Pancreas (tissue), 10 donors: ENCODE measurements around the gene AVP. TPM values are rescaled to one million over a fixed set of nuclear protein-coding genes. Genes with fewer than 3 reads are reported as not detected.
A peak's percentile ranks its signal among the peaks of the same experiment; 100 is the strongest.
"Not testable (repeated sequence)": the region's sequence is repeated elsewhere in the genome, so short reads cannot be mapped to it uniquely, and the experiment has no call there.

Experiments
- ATAC-seq, 4 donors: fragments of 200-7000 bp; cut with Tn5 transposase; one replicate each; pipeline versions ENCODE4 v1.8.0 to v1.9.1; 2020; ENCODE audit warnings: mild to moderate bottlenecking in 4 of 4, moderate library complexity in 4 of 4
- DNase-seq, 6 donors: peaks; one replicate each; pipeline ENCODE4 v3.0.0-alpha.2; 2020
- FAIRE-seq: peaks from 2 replicates; lab custom pipeline; 2012; peaks lifted over from hg19 to GRCh38; lab: Jason Lieb, UNC
- H3K27ac ChIP-seq, 4 donors: fragments of 200-600 bp; sonication (generic); 1 replicate in 3 of 4; 2 replicates in 1 of 4; pipeline versions ENCODE4 v1.5.0 to v1.8.0; 2020
- H3K27me3 ChIP-seq, 4 donors: fragments of 200-600 bp; one replicate each; pipeline ENCODE4 v1.8.0; 2021
- H3K36me3 ChIP-seq, 3 donors: fragments of 200-600 bp; sonication (generic) in 1 of 3; one replicate each; pipeline versions ENCODE4 v1.5.0 to v1.8.0; 2020 to 2021
- H3K4me1 ChIP-seq, 3 donors: fragments of 200-600 bp; one replicate each; pipeline ENCODE4 v1.8.0; 2021
- H3K4me3 ChIP-seq, 4 donors: fragments of 200-600 bp; sonication (generic) in 2 of 4; one replicate each; pipeline versions ENCODE4 v1.5.0 to v1.8.0; 2020 to 2021
- H3K9me3 ChIP-seq, 4 donors: fragments of 200-600 bp; one replicate each; pipeline ENCODE4 v1.8.0; 2021
- WGBS, 2 donors: extraction: QIAGEN DNeasy Blood & Tissue Kit; methylation state at CpG; one replicate each; pipeline ENCODE4 v1.1.7; 2013; 5-methylcytosine and 5-hydroxymethylcytosine counted together
- intact Hi-C, 3 donors: fragments of 100-400 bp; cut with DNase I; formaldehyde crosslinking; loops; one replicate each; pipeline versions ENCODE4 v1.11.1 to v1.14.2; 2022
- polyA plus RNA-seq, 2 donors: library from polyadenylated mRNA; stranded (reverse); fragments of 200-250 nt; gene quantifications; one replicate each; pipeline ENCODE4 v1.2.3, GENCODE V29; 2013
- total RNA-seq, 6 donors: library from RNA; stranded (reverse); fragmentation: NEBNext Ultra II Directional in 4 of 6; extraction: Animal tissue kit (Norgen Biotek cat#: 25700) in 4 of 6; gene quantifications; one replicate each; pipeline versions ENCODE4 v1.2.1 to v1.2.4, GENCODE V29; 2021 to 2023
- TF ChIP-seq, protein P1 (sequence below), 4 donors: fragments of 200-600 bp; sonication (generic) in 3 of 4; IDR thresholded peaks; one replicate each; pipeline versions ENCODE4 v1.5.0 to v1.8.0; 2021; ENCODE audit warnings: antibody characterized with exemption in 4 of 4
- donor health status: healthy with polysubstance abuse.
- donor health status: DM: no; HTN: no; CAD: no; lungs with moderate emphysema.
- donor health status: DM: no; HTN: no; CAD: no.
- donor health status: control.
- donor health status: control.
- donor health status: Bipolar disorder and iron deficiency.
- donor health status: DM: yes; HTN: yes; CAD: no.
- donor health status: DM: no; HTN: no; CAD: no.
- donor health status: DM: no; HTN: no; CAD: no.
- donor health status: DM: yes; HTN: yes; CAD: no.

Gene AVP
- total and polyA plus RNA-seq, 8 donors = not detected

- Histone ChIP-seq H3K4me3 (no peak overlapping the region), H3K36me3 (no peaks in the 10 kb centered on the region), H3K4me1 (no peaks in the 10 kb centered on the region), H3K9me3 (no peaks in the 10 kb centered on the region), H3K27me3 (no peaks in the 10 kb centered on the region), H3K27ac (no peak overlapping the region)
- no peak for ATAC-seq
- no peak for FAIRE-seq
- WGBS, 2 donors = 78 to 86% methylated on average over 4 of the region's 4 CpGs
- DNase-seq = no peak
- intact Hi-C loops = no loop called here
- TF ChIP-seq, protein P1, sequence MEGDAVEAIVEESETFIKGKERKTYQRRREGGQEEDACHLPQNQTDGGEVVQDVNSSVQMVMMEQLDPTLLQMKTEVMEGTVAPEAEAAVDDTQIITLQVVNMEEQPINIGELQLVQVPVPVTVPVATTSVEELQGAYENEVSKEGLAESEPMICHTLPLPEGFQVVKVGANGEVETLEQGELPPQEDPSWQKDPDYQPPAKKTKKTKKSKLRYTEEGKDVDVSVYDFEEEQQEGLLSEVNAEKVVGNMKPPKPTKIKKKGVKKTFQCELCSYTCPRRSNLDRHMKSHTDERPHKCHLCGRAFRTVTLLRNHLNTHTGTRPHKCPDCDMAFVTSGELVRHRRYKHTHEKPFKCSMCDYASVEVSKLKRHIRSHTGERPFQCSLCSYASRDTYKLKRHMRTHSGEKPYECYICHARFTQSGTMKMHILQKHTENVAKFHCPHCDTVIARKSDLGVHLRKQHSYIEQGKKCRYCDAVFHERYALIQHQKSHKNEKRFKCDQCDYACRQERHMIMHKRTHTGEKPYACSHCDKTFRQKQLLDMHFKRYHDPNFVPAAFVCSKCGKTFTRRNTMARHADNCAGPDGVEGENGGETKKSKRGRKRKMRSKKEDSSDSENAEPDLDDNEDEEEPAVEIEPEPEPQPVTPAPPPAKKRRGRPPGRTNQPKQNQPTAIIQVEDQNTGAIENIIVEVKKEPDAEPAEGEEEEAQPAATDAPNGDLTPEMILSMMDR (IDR thresholded peaks at IDR 0.05) = no peak
Observed at GRCh38 chr20:3077618-3078134, 6.8 kb downstream of the AVP start.

DNA sequence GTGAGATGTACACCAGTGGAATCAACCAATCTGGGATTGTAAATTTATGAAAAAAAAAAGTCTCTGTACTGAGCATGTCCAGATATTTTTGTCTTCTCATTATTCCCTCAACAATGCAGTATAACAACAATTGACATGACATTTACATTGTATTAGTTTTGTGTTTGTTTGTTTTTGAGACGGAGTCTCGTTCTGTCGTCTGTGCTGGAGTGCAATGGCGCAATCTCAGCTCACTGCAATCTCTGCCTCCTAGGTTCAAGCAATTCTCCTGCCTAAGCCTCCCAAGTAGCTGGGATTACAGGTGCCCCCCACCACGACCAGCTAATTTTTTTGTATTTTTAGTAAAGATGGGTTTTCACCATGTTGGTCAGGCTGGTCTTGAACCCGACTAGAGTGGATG, 9.2 kb downstream of the AVP start:
- FAIRE-seq, ATAC-seq: not testable (repeated sequence)

DNA sequence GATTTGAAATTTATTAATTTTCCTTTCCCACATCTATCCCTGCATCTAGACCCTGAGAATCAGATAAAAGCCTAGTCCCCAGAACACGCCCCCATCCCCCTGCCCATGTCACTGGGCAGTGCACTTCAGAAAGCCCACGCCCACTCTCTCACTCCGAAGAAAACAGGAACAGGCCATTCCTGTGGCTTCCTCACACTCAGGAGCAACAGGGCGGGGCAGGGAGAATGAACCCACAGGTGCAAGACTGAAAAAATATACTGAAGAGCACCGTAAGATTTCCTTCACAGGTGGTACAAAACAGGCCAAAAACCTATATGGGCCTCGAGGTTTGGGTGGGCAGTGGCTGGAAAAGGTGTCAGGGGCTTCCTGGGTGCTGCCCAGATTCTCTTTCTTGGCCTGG, 9.7 kb downstream of the AVP start:
- no peak for FAIRE-seq
- Histone ChIP-seq H3K9me3 (no peaks in the 10 kb centered on the region), H3K4me3 (no peak overlapping the region), H3K4me1 (no peaks in the 10 kb centered on the region), H3K27ac (no peak overlapping the region), H3K27me3 (no peaks in the 10 kb centered on the region), H3K36me3 (no peaks in the 10 kb centered on the region)
- no peak for ATAC-seq
- TF ChIP-seq, protein P1 (IDR thresholded peaks at IDR 0.05) = no peak
- 72 to 82% methylated on average over 6 of the region's 6 CpGs for WGBS, 2 donors
- no peak for DNase-seq
- intact Hi-C loops = no loop called here

More for the DNA sequence above, 9.2 kb downstream of the AVP start:
- 75 to 82% methylated on average over 6 of the region's 6 CpGs for WGBS, 2 donors
- intact Hi-C loops, DNase-seq, H3K27me3 ChIP-seq, H3K36me3 ChIP-seq, H3K27ac ChIP-seq, H3K4me3 ChIP-seq, H3K9me3 ChIP-seq, H3K4me1 ChIP-seq: not testable (repeated sequence)

GRCh38 chr20:3073251-3073643, 11.3 kb downstream of the AVP start:
- 83 to 86% methylated on average over 8 of the region's 8 CpGs for WGBS, 2 donors
- H3K27ac ChIP-seq, intact Hi-C loops, ATAC-seq, H3K27me3 ChIP-seq, H3K4me3 ChIP-seq, H3K4me1 ChIP-seq, DNase-seq, H3K9me3 ChIP-seq, FAIRE-seq, H3K36me3 ChIP-seq: not testable (repeated sequence)

DNA sequence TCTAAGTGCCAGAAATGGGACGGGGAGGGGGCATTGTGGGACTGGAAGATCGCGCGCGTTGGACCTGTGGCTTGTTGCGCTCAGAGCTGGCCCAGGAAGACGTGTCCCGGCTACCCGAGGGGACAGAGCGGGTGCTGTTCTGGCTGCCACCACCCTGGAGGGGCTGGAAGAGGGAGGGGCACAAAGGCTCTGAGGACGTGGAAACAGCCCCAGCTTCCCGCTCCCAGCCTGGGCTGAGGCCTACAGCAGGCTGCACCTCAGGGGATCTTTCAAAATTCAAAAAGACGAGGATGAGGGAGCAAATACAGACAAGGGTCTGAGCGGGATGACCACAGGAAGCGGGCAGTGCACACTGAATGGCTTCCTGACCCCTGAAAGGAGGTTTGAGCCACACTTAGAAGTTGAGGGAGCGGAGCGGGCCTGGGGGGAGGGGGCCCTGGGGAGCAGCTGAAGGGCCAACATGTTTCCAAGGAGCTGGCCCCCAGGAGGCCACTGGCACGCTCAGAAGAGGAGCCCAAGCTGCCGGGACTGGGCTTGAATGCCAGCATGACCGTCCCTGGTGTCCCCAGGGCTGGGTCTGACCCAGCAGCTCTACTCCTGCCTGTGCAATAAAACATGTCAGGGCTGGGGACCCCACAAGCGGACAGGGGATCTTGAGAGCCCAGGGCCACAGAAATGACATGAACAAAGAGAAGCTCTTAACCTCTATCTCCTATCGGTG, 11.8 kb downstream of the AVP start:
- H3K27ac ChIP-seq = no peak overlapping the region
- intact Hi-C loops = no loop called here
- no peak for DNase-seq
- no peaks in the 10 kb centered on the region for H3K36me3 ChIP-seq
- peak overlapping the region in 2 of 4 donors; percentile 39 to 56 for H3K4me3 ChIP-seq
- no peaks in the 10 kb centered on the region for H3K4me1 ChIP-seq
- no peak for ATAC-seq
- 76 to 81% methylated on average over 22 of the region's 22 CpGs for WGBS, 2 donors
- no peak for FAIRE-seq
- H3K9me3 ChIP-seq = no peaks in the 10 kb centered on the region
- TF ChIP-seq, protein P1 (IDR thresholded peaks at IDR 0.05) = no peak
- no peaks in the 10 kb centered on the region for H3K27me3 ChIP-seq
